K562 (cell line): ENCODE data around the gene CHN2. TPM values are rescaled to one million over a fixed set of nuclear protein-coding genes. Genes with fewer than 3 reads are reported as not detected.

Experiments used
- ATAC-seq: fragments of 200-7000 bp; cut with Tn5 transposase; 3 replicates; pipeline ENCODE4 v1.9.1; 2020; ENCODE audit warnings: moderate library complexity
- BruUV-seq: library from RNA; stranded (reverse); fragments of 400-500 nt; replicated peaks from 2 replicates; lab custom pipeline; 2021; lab: Mats Ljungman, UMichigan
- CTCF ChIA-PET: fragments of 300-600 bp; formaldehyde crosslinking; extraction: SDS; loops from one replicate; lab custom pipeline; 2021; ENCODE audit warnings: low intra/inter-chr PET ratio; lab: Yijun Ruan, JAX
- POLR2A ChIA-PET: fragments of 300-600, 350-650 bp; sonication (Branson Sonifier 250); formaldehyde crosslinking; extraction: SDS; loops from one replicate; lab custom pipeline; 2021; ENCODE audit warnings: antibody characterized with exemption, inconsistent platforms; lab: Yijun Ruan, JAX
- DNase-seq, 4 experiments: peaks; one replicate each; pipeline versions ENCODE4 v3.0.0 to v3.0.0-alpha.2; 2011 to 2018; ENCODE audit warnings: low spot score in 3 of 4, mixed read lengths in 3 of 4; ENCODE audit errors: extremely low read depth in 1 of 4
- FAIRE-seq: peaks from 2 replicates; lab custom pipeline; 2011; peaks lifted over from hg19 to GRCh38; lab: Jason Lieb, UNC
- H2AFZ ChIP-seq: 2 replicates; pipeline ENCODE4 v1.6.0; 2011; ENCODE audit warnings: low read depth, low read length, control low read depth, inconsistent platforms
- H3K27ac ChIP-seq: fragments of 200-600 bp; 3 replicates; pipeline ENCODE4 v1.8.0; 2011; ENCODE audit warnings: low read depth, mild to moderate bottlenecking, control low read depth, inconsistent platforms, low read length, moderate library complexity, mixed read lengths; ENCODE audit errors: extremely low read depth
- H3K27me3 ChIP-seq, 2 experiments: fragments of 300-600 bp in 1 of 2; 2 replicates in 1 of 2; 3 replicates in 1 of 2; pipeline versions ENCODE4 v1.6.0 to v1.8.0; 2011; ENCODE audit warnings: inconsistent platforms in 2 of 2, low read length in 2 of 2, mild to moderate bottlenecking in 1 of 2, mixed read lengths in 1 of 2, moderate library complexity in 1 of 2; ENCODE audit not compliant: control insufficient read depth in 2 of 2, insufficient read depth in 2 of 2
- H3K36me3 ChIP-seq: fragments of 300-600 bp; 3 replicates; pipeline ENCODE4 v1.8.0; 2011; ENCODE audit warnings: mild to moderate bottlenecking, low read length, inconsistent platforms; ENCODE audit not compliant: control insufficient read depth, insufficient read depth
- H3K4me1 ChIP-seq, 2 experiments: fragments of 200-600 bp in 1 of 2; replicated peaks in 1 of 2; 2 replicates in 1 of 2; 3 replicates in 1 of 2; pipeline versions ENCODE4 v1.5.1 to v1.8.0; 2011; ENCODE audit warnings: inconsistent platforms in 2 of 2, low read length in 2 of 2, mild to moderate bottlenecking in 1 of 2, mixed read lengths in 1 of 2, moderate library complexity in 1 of 2; ENCODE audit not compliant: control insufficient read depth in 2 of 2, insufficient read depth in 2 of 2
- H3K4me2 ChIP-seq: 2 replicates; pipeline ENCODE4 v1.6.1; 2011; ENCODE audit warnings: low read length, control low read depth, inconsistent platforms, mixed read lengths; ENCODE audit not compliant: insufficient read depth
- H3K4me3 ChIP-seq: fragments of 200-600 bp; sonication (generic), shearing (Covaris generic); 2 replicates; pipeline ENCODE4 v1.5.1; 2016; ENCODE audit warnings: control low read depth, inconsistent platforms
- H3K79me2 ChIP-seq: fragments of 200-600 bp; 3 replicates; pipeline ENCODE4 v1.8.0; 2011; ENCODE audit warnings: low read length, inconsistent platforms; ENCODE audit not compliant: control insufficient read depth, insufficient read depth
- H3K9ac ChIP-seq, 2 experiments: 2 replicates each; pipeline versions ENCODE4 v1.6.0 to v1.6.1; 2011; ENCODE audit warnings: low read depth in 2 of 2, low read length in 2 of 2, control low read depth in 1 of 2, inconsistent platforms in 1 of 2, mild to moderate bottlenecking in 1 of 2, mixed read lengths in 1 of 2; ENCODE audit not compliant: insufficient read depth in 1 of 2
- H3K9me1 ChIP-seq: one replicate; pipeline ENCODE4 v1.6.0; 2011; ENCODE audit warnings: inconsistent platforms, mild to moderate bottlenecking, low read length, moderate library complexity; ENCODE audit not compliant: control insufficient read depth, insufficient read depth
- H3K9me3 ChIP-seq: replicated peaks from 2 replicates; pipeline ENCODE4 v1.5.1; 2011; ENCODE audit warnings: low read depth, low read length, inconsistent platforms; ENCODE audit not compliant: control insufficient read depth, insufficient read depth
- H4K20me1 ChIP-seq: replicated peaks from 2 replicates; pipeline ENCODE4 v1.6.1; 2011; ENCODE audit warnings: low read length, inconsistent platforms, mixed read lengths; ENCODE audit not compliant: control insufficient read depth, insufficient read depth
- ARID3A ChIP-seq: IDR thresholded peaks from 2 replicates; pipeline ENCODE4 v1.6.1; 2012; ENCODE audit warnings: low read depth, low read length, improper control_type of control experiment, borderline replicate concordance
- HBP1 ChIP-seq: fragments of 450-650 bp; formaldehyde crosslinking; IDR thresholded peaks from 2 replicates; pipeline ENCODE4 v1.4.0; 2022; ENCODE audit warnings: missing genetic modification characterization
- LARP7 ChIP-seq: fragments of 450-650 bp; IDR thresholded peaks from 2 replicates; pipeline ENCODE4 v1.6.1; 2016
- SNAPC5 ChIP-seq: fragments of 250-450 bp; sonication (Bioruptor Pico); IDR thresholded peaks from 2 replicates; pipeline ENCODE4 v1.8.0; 2021; ENCODE audit warnings: moderate library complexity, mild to moderate bottlenecking, inconsistent platforms
- TAF9B ChIP-seq: fragments of 450-650 bp; IDR thresholded peaks from 2 replicates; pipeline ENCODE4 v1.6.1; 2018; ENCODE audit warnings: mild to moderate bottlenecking; ENCODE audit not compliant: partially characterized antibody
- ZFP36 ChIP-seq: fragments of 150-350 bp; IDR thresholded peaks from 2 replicates; pipeline ENCODE4 v1.6.1; 2018; ENCODE audit warnings: low read length, low read depth; ENCODE audit not compliant: partially characterized antibody
- ZNF324 ChIP-seq: fragments of 250-450 bp; sonication (Bioruptor Pico); IDR thresholded peaks from 2 replicates; pipeline ENCODE4 v1.4.0; 2020; ENCODE audit warnings: mild to moderate bottlenecking
- ZNF354B ChIP-seq: fragments of 250-450 bp; sonication (Bioruptor Pico); IDR thresholded peaks from 2 replicates; pipeline ENCODE4 v1.4.0; 2020
- ZNF518B ChIP-seq: fragments of 250-450 bp; sonication (Bioruptor Pico); IDR thresholded peaks from 2 replicates; pipeline ENCODE4 v1.5.0; 2021; ENCODE audit warnings: mild to moderate bottlenecking, moderate library complexity
- ZNF655 ChIP-seq: fragments of 250-450 bp; sonication (Bioruptor Pico); IDR thresholded peaks from 2 replicates; pipeline ENCODE4 v1.5.0; 2021
- whole genome bisulfite sequencing: fragments of 100-300 bp; shearing (Covaris generic); methylation state at CpG from one replicate; pipeline ENCODE4 v1.1.6; 2016; ENCODE audit warnings: low coverage, mixed read lengths; ENCODE audit not compliant: insufficient coverage; ENCODE audit errors: missing lambda C conversion rate; 5-methylcytosine and 5-hydroxymethylcytosine counted together
- in situ Hi-C: fragments of 300-500 bp; cut with MboI; formaldehyde crosslinking; loops from 4 replicates; pipeline ENCODE4 v1.15.0; 2018; ENCODE audit warnings: inconsistent platforms, mixed read lengths
- intact Hi-C: fragments of 100-400 bp; cut with micrococcal nuclease; formaldehyde crosslinking; loops from 2 replicates; pipeline ENCODE4 v1.14.2; 2022
- polyA plus RNA-seq, 8 experiments: library from polyadenylated mRNA; depleted of rRNA in 4 of 8; stranded (reverse) in 5 of 8; unstranded in 3 of 8; fragments of >200 nt; fragmentation: Nextera tagmentation in 2 of 8; fragmentation: Illumina TruSeq in 1 of 8; extraction: Ambion mirVana in 2 of 8; extraction: Trizol in 1 of 8; gene quantifications; 2 replicates each; pipeline versions ENCODE4 v1.2.1 to v1.2.3, GENCODE V29; 2011 to 2014; ENCODE audit warnings: inconsistent platforms in 1 of 8, missing spikeins in 1 of 8
- total RNA-seq, 7 experiments: library from RNA; depleted of rRNA in 6 of 7; stranded (reverse); fragments of >200 nt in 6 of 7; fragmentation: Illumina TruSeq in 2 of 7; extraction: Trizol in 2 of 7; gene quantifications; 2 replicates each; pipeline versions ENCODE4 v1.2.1 to v1.2.3, GENCODE V29; 2011 to 2021; ENCODE audit warnings: low replicate concordance in 1 of 7

Gene CHN2
- total and polyA plus RNA-seq, 9 of the 15 experiments (the other 6 are each of a cell fraction or from before 2014, with no cell fraction given) = 0.12 to 2.1 (median 0.31) TPM; not detected in 1

DNA sequence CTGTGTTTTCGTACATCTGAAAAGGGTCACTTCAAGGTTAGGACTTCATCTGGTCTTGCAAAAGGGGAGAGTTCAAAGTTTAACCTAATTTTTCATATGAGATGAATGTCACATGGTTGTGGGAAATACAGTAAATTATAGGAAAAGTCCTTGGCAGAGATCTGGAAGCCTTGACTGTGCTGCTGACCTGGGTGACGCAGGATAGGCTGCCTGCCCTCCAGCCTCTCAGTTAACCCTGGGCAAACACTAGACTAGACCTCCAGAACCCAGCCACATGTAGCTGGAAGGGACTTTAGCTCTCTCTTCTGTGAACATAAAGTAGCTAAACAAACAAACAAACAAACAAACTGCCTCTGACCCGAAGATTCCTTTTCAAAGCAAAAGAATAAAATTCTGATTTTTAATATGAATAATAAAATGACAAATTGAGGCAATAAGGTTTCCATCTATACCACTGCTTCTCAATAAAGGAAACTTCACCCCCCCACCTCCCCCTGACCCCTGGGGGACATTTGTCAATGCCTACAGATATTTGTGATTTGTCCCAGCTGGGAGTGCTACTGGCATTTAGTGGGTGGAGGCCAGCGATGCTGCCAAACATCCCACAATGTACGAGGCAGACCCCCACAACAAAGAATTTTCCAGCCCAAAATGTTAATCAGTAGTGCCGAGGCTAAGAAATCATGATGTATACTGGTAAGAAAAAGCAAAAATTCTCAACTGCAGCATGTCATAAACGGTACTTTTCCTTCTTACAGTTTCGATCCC lies 293.8 kb downstream of the CHN2 start:
- POLR2A ChIA-PET = no interaction called here
- peaks cover 8 to 23% of the 10 kb centered on the region in 2 experiments for H3K27me3 ChIP-seq
- H3K36me3 ChIP-seq = no peaks in the 10 kb centered on the region
- FAIRE-seq = no peak
- H3K27ac ChIP-seq = no peak overlapping the region
- WGBS = 2% methylated on average over 8 of the region's 8 CpGs
- no peak overlapping the region for H3K4me2 ChIP-seq
- H2AFZ ChIP-seq = no peak overlapping the region
- H3K9ac ChIP-seq = no peak overlapping the region
- in situ Hi-C loops = no loop called here
- intact Hi-C loops = no loop called here
- no peaks in the 10 kb centered on the region for H4K20me1 ChIP-seq
- no peak overlapping the region for H3K4me3 ChIP-seq
- H3K9me3 ChIP-seq = no peaks in the 10 kb centered on the region
- CTCF ChIA-PET = no interaction called here
- H3K9me1 ChIP-seq = no peaks in the 10 kb centered on the region
- no peaks in the 10 kb centered on the region for H3K4me1 ChIP-seq
- ATAC-seq = no peak
- BruUV-seq = no TSS peak
- H3K79me2 ChIP-seq = no peaks in the 10 kb centered on the region
- no peak for DNase-seq
- TF ChIP-seq ZNF655 = no peak
- no peak for TF ChIP-seq LARP7
- no peak for TF ChIP-seq ZNF518B (CRISPR knock-in tag)
- TF ChIP-seq ARID3A = no peak
- TF ChIP-seq HBP1 (CRISPR knock-in tag) = no peak
- no peak for TF ChIP-seq ZFP36
- no peak for TF ChIP-seq SNAPC5 (CRISPR knock-in tag)
- TF ChIP-seq ZNF324 = no peak
- no peak for TF ChIP-seq TAF9B
- no peak for TF ChIP-seq ZNF354B (CRISPR knock-in tag)
